ENCODE results near the gene ERBB3.
"Not testable (repeated sequence)": the region's sequence is repeated elsewhere in the genome, so short reads cannot be mapped to it uniquely, and the experiment has no call there.

Gene ERBB3

DNA sequence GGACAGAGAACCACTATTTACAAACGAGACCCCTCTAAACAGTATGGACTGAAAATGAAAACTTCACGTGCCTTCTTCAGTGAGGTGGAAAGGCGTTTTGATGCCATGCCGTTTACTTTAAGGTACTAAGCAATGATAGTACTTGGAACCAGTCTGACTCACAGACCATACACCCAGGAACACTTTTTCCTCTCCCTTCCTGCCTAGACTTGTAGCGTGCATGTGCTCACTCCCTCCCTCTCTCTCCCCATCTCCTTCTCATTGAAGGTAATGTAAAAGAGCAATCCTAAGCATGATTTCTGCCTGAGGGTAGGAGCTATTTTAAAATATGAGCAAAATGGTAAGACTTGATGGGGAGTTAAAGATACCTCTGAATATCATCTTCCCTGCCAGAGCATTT is 30.6 kb downstream of the ERBB3 start:
- DNase-seq (ENCODE audit: low read depth in 2 of 2) = no peak

- DNase-seq (ENCODE audit: low read depth in 2 of 2) = no peak
Measured at GRCh38 chr12:56114084-56114483, 34.1 kb downstream of the ERBB3 start.

DNA sequence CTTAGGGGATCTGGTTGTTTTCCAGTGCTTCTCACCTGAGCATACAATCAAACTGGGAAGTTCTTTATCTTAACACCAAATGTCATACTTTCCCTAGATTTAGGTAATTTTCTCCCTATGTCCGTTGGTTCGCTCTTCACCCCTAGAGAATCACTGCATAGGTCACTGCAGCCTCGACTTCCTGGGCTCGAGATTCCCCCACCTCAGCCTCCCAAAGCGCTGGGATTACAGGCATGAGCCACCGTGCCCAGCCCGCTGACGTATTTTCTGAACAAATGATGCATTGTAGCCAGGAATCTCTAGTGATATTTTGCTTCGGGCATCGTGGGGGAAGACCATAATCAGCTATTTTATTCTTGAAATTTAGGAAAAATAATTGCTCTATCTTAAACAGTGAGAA is 35.4 kb downstream of the ERBB3 start:
- no peak for DNase-seq (ENCODE audit: low read depth in 2 of 2)

DNA sequence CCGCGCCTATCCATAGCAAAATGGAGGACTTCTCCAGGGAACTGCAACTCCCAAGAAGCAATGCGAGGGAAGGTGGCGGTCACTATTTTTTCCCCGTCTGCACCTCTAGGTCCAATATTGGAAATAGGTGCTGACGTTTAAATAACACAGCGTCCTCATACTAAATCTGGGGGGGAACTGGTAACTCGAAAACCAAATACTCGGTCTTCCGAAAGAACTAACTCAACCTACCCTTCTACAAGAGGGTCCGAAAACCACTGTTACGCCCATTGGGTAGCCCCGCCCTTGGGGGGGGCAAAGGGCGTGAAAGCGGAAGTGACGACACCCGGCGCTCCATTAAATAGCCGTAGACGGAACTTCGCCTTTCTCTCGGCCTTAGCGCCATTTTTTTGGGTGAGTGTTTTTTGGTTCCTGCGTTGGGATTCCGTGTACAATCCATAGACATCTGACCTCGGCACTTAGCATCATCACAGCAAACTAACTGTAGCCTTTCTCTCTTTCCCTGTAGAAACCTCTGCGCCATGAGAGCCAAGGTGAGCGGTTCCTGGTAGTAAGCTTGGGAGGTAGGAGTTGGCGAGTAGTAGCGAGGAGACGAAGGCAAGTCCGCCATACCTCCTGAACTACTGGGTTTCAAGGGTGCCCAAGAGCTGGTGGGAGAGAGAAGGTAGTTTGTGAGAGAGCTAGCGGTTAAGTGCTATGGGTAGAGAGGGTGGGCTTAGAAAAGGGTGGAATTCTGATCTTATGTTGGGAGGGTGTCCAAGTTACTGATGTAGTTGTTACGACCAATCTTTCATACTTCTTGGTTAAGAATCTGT is 36.5 kb downstream of the ERBB3 start, which contains the start of gene RPL41:
TSS of gene RPL41 (plus strand) at position 367 of the 815 bp plus-strand sequence.
- peak; percentile 87 to 92 for DNase-seq (ENCODE audit: low read depth in 2 of 2)

DNA sequence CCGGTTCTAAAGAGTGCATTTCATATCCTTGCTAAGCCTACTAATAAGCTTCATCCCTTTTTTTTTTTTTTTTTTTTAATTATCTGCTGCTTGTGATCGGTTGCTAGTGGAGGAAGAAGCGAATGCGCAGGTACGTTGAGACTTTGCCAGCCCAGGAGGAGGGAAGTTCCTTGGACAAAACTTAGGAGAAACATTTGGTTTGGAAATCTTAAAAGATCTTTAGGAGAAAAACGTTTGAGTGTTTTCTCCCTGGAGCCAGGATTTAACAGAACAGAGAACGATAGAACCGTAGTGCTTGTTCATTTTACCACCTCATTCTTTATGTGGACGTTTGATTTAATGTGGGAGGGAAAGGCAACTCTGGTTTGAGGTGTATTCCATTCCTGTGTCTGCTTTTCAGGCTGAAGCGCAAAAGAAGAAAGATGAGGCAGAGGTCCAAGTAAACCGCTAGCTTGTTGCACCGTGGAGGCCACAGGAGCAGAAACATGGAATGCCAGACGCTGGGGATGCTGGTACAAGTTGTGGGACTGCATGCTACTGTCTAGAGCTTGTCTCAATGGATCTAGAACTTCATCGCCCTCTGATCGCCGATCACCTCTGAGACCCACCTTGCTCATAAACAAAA is 37.2 kb downstream of the ERBB3 start:
- not testable (repeated sequence) for DNase-seq (ENCODE audit: low read depth in 2 of 2)

- DNase-seq (ENCODE audit: low read depth in 2 of 2) = peak; percentile 94 to 98
Measured at GRCh38 chr12:56117778-56118687, 38.1 kb downstream of the ERBB3 start, which contains the start of gene ZC3H10. ZC3H10 (plus strand) TSS chr12:56118266; CDS start chr12:56120563, 2,297 bp downstream.

DNA sequence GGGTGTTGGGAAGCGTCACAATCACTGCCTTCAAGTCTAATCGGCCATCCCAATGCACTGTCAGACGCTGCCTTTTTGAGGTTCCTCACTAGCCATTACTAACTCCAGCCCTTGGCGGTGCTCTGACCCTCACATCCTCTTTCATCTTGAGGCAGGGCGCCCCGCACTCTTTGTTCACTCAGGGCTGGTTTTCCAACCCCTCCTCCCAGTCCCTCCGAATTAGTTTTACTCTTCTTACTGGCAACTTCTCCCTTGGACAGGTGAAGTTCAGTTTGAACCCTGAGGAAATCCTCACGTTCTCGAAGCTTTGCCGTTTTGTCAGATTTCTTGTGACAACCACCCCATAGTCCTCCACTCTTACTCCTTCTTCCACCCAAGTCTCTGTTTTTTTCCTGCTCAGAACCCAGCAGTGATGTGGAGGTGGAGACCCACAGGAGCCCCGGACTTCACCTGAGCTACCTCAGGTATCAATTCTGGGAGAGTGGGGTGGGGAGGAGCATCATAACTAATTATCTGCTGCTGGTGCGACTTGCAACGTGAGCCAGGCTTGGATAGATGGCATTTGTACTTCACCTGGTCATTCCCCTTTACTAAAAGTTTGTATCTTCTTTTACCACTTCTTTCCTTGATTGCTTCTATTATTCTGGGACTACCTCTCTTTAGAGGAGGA is 38.9 kb downstream of the ERBB3 start:
- no peak for DNase-seq (ENCODE audit: low read depth in 2 of 2)

- DNase-seq (ENCODE audit: low read depth in 2 of 2) = peak in 1 of 2 donors; percentile 30
Measured at GRCh38 chr12:56119361-56119796, 39.4 kb downstream of the ERBB3 start.

- no peak for DNase-seq (ENCODE audit: low read depth in 2 of 2)
Measured at GRCh38 chr12:56120158-56120846, 40.3 kb downstream of the ERBB3 start.

DNA sequence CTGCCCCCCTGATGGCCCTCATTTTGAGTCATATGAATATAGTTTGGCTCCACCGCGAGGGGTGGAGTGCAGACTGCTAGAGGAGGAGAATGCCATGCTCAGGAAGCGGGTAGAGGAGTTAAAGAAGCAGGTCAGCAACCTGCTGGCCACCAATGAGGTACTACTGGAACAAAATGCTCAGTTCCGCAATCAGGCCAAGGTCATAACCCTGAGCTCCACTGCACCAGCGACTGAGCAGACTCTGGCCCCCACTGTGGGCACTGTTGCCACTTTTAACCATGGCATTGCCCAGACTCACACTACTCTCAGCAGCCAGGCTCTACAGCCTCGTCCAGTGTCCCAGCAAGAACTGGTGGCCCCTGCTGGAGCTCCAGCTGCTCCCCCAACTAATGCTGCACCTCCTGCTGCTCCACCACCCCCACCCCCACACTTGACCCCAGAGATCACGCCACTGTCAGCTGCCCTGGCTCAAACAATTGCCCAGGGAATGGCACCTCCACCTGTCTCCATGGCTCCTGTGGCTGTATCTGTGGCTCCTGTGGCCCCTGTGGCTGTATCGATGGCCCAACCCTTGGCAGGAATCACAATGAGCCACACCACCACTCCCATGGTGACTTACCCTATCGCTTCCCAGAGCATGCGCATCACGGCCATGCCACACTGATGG is 41.4 kb downstream of the ERBB3 start:
- DNase-seq (ENCODE audit: low read depth in 2 of 2) = no peak

GRCh38 chr12:56122637-56123036 is 42.7 kb downstream of the ERBB3 start:
- no peak for DNase-seq (ENCODE audit: low read depth in 2 of 2)

GRCh38 chr12:56124133-56124532 is 44.2 kb downstream of the ERBB3 start:
- DNase-seq (ENCODE audit: low read depth in 2 of 2) = no peak

GRCh38 chr12:56126732-56127239 is 46.8 kb downstream of the ERBB3 start:
- no peak for DNase-seq (ENCODE audit: low read depth in 2 of 2)

- no peak for DNase-seq (ENCODE audit: low read depth in 2 of 2)
Measured at GRCh38 chr12:56127485-56127887, 47.5 kb downstream of the ERBB3 start.

DNA sequence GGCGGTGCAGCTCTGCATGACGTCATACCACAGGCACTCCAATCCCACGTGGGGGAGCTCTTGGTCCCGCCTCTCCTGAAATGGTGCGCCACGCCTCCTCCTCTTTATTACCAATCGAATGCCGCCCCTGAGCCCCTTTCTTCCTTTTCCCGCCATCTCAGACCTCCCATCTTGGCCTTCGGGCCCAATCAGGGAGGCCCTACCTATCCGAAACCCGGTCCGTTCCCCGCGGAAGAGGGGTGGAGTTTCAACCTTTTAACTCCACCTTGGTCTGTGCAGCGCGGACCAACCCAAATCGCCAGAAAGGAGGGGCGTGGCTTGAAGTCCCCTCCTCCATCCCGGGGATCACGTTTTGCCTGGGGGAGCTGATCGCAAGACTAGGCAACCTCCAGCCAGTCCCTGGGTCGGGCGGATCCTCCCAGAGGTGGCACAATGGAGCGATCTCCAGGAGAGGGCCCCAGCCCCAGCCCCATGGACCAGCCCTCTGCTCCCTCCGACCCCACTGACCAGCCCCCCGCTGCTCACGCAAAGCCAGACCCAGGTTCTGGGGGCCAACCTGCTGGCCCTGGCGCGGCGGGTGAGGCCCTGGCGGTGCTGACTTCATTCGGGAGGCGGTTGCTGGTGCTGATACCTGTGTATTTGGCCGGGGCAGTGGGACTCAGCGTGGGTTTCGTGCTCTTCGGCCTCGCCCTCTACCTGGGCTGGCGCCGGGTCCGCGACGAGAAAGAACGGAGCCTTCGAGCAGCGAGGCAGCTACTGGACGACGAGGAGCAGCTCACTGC is 48.1 kb downstream of the ERBB3 start, which contains the start of gene ESYT1:
TSS of gene ESYT1 (plus strand) at position 380 of the 782 bp plus-strand sequence. CDS start at position 433, 53 bp downstream.
- DNase-seq (ENCODE audit: low read depth in 2 of 2) = peak; percentile 91 to 98

DNA sequence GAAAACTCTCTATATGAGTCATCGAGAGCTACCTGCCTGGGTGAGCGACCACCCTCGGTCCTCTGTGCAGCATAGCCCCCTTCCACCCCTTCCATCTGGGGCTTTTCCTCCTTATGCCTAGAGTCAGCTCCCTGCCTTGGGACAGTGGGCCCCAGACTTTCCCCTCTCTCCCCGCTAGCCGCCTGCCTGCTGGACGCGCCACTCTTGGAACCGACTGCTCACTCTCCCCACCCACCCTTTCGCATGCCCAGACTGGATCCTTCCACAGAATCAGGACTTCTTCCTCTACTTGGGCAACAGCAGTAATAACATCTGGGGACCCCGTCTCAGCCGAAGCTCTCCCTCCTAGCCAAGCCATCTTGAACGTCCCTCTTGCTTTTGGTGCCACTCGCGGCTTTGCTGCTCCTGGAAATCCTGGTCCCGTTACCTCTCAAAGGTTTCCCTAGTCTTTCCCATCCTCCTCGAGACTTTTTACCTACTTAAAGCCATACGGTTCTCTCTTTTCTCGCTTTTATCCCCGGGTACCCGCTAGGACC is 48.8 kb downstream of the ERBB3 start:
- no peak for DNase-seq (ENCODE audit: low read depth in 2 of 2)

GRCh38 chr12:56129206-56129941 is 49.4 kb downstream of the ERBB3 start:
- peak; percentile 57 to 63 for DNase-seq (ENCODE audit: low read depth in 2 of 2)

GRCh38 chr12:56129942-56130495 is 50.1 kb downstream of the ERBB3 start:
- DNase-seq (ENCODE audit: low read depth in 2 of 2) = no peak

Data from activated CD8-positive, alpha-beta memory T cell treated with anti-CD3 and anti-CD28 coated beads for 4 hours (primary cell).